ENCODE results near the gene UBXN11.
"Not testable (repeated sequence)": the region's sequence is repeated elsewhere in the genome, so short reads cannot be mapped to it uniquely, and the experiment has no call there.

UBXN11 gene

DNA sequence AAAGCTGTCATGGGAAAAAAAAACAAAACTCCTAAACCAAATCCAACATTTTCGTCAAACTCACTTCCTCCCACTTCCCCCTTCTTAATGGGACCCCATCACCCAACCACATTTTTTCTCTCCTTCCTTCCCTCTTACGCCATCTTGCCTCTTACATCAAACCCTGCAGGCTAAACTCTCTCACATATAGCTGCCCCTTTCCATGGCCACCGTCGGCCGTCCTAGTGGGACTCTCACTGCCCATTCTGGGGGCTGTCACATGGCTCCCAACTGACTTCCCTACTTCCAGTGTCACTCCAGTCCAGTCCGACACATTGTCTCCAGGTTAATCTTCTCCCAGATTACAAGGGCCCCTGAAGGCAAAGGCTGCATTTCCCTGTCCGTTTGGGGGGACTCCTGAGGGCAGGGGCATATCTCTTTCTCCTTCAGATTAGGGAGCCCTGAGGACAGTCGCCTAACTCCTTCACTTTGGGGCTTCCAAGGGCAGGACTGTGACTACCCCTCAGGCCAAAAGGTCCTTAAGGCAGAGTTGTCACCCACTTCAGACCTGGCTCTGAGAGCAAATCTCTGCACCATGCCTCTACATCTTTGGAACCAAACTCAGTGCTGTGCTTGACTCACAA is 658 bp downstream of the UBXN11 start:
- no peak for DNase-seq (ENCODE audit: low read depth)

DNA sequence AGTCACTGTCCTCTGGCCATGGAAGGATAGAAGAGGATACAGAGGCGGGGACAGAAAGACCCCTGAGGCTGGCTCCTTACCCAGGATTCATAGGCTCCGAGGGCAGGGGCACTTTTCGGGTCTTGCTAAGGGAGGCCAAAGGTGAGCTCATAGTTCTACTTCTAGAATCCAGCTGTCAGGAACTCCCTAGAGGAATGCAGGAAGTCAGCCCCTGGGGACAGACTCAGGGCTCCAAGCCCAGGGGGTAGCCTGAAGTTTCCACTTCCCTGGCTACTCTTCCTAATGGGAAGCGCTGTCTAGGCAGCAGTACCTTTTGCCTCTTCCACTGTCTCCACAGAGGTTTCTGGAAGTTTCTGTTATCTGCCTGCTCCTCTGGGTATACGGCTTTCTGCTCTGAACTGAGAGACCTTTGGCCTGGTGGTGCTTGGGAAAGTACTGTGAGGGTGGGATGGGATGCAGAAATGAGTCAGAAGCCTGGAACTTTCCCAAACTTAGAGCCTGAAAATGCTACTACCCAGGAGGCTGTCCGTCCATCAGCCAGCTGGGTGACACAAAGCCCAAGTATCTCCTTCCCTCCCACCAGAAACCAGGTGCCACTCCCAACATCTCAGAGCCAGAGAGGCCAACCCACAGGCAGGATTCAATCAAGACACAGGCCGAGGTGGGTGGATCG is 3.6 kb downstream of the UBXN11 start:
- DNase-seq (ENCODE audit: low read depth) = no peak

DNA sequence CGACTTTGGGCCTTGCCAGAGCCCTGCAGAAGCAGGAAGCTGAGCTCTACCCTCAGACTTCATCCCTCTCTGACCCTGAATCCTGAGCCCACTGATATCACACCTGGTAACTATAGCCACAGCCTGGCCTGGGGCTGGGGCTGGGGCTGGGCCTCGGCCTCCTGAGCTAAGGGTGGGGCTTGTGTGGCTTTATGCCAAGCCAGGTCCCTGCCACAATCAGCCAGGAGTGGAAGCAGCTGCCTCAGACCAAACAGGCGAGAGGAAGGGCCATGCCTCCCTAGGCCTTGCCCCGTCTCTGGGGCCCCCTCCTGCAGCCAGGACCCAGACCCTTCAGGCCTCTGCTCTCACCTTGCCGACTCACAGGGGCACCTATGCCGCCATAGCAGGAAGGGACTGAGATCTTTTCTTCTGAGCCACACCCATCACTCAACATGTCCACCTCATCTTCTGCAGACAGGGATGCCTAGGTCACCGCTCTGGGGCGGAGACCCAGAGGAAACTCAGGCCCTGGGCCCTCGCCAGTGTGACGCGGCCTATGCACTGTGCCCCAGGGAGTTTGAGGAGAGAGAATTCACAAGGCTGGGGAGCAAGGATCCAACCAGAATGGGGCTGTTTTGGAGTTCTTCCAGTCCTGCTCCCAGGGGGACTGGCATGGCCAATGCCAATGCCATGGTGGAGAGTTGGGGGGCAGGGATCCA is 5.7 kb downstream of the UBXN11 start:
- DNase-seq (ENCODE audit: low read depth) = no peak

DNA sequence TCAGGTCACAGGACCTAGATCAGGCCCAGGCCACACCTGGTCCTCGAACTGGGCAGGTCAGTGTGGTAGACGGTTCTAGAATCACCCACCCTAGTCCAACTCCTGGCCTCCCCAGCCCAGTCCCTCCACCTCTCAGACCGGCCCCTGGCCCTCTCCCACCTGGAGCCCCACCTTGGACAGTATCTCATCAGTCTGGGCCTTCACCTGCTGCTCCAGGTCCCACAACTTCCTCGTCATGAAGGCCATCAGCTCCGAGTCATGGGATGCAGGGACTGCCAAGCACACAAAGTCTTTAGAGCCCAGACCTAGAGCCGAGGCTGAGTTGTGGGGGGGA is 8.7 kb downstream of the UBXN11 start:
- DNase-seq (ENCODE audit: low read depth) = no peak

DNA sequence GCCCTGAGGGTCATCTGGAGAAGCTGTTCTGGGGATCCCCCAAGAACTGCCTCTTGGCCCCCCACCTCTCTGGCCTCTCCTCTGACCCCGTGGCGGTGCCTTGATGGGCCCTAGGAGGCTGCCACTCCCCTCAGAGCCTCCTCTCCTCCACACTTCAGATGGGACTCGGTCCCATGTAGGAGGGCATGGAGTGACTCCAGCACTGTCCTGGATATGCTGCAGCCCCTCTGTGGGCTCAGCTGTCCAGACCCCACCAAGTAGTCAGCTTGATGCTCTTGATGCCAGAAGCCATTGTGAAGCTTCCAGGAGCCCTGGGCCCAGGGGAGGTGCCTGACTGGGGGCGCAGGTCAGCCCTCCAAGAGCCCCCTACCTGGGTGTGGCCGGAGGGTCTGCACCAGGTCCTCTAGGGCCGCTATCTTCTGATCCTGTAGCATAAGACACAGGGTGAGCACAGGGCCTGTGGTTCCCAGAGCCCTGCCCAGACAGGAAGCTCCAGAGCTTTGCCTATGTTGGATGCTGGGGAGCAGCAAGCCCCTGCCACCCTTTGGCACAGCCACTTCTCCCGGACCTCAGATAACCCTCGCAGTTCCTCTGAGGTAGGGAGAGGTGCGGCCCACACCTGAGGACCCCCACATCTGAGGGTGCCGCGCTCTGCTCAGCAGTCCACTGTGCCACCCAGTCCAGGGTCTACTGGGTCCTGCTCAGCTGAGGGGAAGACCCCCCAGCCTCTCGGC is 9.2 kb downstream of the UBXN11 start:
- DNase-seq (ENCODE audit: low read depth) = no peak

DNA sequence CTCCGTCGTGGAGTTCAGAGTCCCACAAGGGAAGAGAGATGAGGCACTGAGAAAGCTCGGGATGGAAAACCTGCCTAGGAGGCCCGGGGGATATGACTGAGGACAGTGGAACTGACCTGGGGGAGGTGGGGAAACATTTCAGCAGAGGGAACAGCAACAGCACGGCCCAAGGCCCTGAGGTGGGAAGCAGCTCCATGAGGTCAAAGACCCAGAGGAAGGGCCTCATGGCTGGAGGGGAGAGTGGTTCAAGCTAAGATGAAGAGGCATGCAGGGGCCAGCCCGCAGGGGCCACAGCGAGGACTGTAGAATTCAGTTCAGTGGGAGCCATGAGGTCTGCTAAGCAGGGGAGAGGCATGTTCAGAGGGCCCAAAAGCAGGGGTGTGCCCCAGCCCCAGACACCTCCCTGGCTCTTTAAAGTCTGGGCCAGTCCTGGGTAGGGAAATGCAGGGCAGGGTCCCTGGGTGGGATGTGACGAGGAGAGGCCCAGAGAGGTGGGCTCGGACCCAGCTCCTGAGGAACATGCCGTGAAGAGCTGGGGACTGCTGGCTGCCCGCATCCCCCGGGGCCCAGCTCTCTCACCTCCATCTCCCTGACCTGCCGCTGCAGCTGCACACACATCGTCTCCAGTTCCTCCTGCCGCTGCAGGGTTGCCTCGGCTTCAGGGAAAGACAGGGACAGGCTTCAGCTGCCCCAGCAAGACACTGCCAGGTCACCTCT is 9.9 kb downstream of the UBXN11 start:
- no peak for DNase-seq (ENCODE audit: low read depth)

DNA sequence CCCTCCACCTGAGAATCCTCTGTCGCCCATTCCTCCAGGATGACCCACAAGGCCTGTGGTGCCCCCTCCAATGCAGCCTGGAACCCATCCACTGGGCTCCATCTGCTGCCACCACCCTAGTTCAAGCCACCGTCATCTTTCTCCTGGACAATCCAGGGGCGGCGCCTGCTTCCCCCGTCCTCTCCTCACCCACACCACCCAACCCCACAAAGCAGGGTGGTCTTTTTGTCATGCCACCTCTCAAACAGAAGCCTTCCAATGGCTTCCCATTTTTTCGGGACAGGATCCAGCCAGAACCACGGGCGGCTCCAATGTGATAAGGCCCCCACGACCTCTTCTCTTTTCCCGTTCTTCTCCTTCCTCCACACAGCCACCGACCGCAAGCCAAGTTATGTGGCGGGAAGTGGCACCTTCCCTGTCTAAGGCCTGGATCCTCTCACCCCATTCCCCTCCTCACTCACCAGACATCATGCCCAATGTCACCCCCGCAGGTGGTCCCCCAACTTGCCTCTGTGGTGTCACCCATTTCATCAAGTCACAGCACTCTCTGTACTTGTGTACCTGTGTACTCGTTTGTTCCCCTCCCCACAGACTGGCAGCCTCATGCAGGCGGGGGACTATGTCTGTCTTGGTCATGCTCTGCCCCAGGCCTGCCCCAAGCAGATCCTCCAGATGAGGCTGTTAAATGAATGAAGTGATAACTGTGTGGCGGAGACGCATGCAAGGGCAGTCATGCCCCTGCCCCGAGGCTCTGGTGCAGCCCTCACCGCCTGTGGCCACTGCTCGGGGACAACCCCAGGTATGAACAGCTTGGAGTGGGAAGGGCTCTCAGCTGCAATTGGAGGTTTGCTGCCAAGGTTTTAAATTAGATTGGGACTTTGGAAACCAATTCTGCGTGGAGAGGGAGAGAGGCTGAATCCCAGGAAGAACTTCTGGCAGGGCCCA is 11.0 kb downstream of the UBXN11 start:
- no peak for DNase-seq (ENCODE audit: low read depth)

DNA sequence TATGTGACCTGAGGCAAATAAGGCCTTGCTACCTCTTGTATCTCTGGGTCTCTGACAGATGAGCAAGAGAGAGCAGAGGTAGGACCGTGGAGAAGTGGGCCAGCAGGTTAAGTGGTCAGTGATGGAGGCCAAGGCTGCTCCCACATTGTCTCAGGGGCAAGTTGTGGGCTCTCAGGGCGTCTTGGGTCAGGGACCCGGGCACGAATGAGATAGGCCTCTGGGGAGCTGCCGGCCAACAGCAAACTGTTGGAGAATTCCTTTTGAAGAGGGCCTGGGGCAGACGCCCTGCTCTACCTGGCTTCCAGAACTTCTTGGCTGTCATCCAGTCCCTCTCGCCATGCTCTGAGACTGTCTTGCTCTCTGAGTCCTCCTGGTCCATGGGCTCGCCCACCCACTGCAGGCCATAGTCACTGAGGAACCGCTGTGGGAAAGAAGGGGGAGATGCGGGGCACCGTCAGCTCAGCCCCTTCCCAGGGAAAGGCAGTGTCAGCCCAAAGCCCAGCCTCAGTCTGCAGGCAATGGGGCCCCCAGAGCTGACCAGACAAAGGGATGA is 12.4 kb downstream of the UBXN11 start:
- DNase-seq (ENCODE audit: low read depth) = no peak

DNA sequence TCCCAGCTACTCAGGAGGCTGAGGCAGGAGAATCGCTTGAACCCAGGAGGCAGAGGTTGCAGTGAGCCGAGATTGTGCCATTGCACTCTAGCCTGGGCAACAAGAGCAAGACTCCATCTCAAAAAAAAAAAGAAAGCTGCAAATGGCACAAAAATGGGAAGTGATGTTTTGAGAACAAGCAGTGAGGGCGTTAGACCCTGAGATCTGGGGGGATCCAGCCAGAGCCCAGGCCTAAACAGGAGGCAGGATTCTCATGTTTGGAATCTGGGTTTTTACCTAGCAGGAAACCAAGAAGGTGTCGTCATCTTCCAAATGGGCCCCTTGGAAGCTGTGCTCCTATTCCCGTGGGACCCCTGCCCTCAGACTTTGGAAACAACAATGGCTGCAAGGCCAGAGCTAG is 13.7 kb downstream of the UBXN11 start:
- not testable (repeated sequence) for DNase-seq (ENCODE audit: low read depth)

DNA sequence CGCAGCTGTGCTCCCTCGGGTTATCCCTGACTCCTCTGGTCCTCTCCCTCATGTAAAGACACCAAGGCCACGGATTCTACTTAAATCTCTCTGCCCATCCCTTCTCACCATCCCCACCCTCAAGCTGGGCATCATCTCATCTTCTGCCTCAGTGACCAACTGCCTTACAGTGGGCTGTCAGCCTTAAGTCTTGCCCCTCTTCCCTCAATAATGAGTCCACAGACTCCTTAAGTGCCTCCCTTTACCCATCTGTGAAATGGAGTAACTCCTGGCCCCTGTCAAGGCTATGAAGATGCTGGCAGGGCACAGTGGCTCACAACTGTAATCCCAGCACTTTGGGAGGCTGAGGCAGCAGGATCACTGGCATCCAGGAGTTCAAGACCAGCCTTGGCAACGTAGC is 14.5 kb downstream of the UBXN11 start:
- no peak for DNase-seq (ENCODE audit: low read depth)

DNA sequence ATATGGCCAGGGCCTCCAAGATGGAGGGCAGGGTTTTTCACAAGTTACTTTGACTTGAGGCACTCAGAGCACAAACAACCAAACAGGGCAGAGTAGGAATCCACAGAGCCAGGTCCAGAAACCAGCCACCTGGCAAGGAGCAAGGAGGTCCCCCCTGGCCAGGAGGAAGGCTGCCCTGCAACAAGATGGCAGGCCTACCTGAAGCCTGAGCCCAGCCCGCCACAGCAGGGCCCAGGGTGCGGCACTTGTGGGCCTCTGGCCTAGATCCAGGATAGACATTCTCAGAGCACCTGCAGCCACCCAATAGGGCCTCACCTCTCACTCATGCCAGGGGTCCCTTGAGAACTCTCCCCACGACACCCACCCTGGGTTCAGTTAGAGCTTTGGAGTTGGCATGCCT is 15.0 kb downstream of the UBXN11 start:
- DNase-seq (ENCODE audit: low read depth) = no peak

DNA sequence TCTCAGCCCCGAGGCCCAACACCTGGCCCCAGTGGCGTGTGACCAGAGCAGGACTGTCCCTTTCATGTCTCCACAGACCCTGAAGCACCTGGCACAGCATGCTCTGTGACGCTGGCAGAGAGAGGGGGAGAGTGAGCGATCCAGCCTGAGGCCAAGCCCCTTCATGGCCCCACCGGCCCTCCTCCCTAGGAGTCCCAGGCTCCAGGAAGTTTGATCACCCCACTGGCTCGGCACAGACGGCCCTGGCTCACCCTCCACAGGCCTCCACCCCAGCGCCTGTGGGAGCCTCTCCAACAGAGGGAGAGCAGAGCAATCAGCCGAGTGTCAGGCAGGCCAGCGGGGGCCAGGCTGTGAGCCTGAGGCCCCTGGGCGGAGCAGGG is 15.6 kb downstream of the UBXN11 start:
- no peak for DNase-seq (ENCODE audit: low read depth)

DNA sequence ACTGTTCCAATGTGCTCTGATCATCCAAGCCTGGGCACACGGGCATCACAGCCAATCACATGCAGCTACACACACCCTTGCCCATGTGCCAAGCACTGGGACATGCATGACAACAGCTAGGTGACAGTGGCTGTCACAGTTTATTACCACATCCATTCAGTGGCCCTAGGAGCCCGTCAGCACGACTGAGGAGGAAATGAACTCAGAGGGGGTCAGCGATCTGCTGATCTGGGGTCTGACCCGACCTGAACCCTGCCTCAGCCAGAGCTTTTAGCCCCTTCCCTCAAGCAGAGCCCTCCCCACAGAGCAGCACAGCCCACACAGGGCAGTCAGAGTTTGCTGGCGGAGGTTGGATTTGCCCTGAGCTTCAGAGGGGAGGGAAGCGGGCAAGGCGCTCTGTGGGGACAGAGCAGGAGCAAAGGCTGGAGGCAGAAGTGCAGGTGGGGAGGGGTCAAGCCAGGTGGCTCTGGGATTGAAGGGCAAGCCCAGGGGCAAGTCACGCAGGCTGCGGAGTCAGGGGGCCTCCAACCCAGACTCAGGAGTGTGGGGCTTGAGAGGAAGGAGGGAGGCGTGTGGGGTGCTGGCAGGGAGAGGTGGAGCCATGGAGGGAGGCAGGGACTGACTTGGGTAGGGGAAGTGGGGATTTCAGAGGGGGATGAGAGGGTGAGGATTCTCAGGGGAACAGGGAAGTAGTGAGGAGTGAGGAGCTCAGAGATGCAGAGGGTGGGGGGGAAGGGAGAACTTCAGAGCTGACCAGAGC is 16.1 kb downstream of the UBXN11 start:
- DNase-seq (ENCODE audit: low read depth) = no peak

DNA sequence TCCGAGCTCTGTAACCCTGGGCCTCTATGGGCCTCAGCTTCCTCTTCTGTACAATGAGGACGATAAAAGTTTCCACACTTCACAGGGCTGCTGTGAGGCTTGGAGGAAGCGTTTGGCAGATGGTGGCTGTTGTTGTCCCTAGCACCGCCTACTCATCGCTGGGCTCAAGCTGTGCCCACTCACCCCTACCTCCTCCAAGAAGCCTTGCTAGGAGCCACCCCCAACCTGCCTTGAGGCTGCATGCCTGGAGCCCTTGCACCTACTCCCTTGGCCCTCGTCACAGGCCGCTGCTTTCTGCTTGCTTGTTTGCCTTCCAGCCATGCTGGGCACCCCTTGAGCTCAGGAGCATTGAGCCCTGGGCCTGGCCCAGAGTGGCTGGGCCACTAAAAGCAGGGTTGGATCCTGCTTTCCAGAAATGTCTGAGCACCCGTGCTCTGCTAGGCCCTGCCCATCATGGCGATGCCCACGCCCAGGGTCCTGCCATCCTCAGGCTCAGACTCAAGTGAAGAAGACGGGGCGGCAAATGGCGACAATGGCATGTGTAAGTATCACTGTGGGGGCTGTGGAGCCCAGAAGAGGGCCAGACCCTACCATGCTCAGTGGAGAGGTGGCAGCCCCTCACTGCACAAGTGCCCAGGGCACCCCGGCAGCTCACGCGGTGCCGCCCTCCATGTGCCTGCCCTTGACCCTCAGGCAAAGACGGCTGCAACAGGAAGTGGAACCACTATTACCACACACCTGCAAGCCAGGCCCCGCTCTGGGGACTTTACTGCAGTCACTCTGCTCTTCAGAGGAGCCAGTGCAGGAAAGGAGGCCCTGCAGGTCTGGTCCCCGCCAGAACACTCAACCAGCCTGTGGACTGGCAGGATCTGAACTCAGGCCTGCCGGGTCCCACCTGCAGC is 17.0 kb downstream of the UBXN11 start:
- DNase-seq (ENCODE audit: low read depth) = no peak

DNA sequence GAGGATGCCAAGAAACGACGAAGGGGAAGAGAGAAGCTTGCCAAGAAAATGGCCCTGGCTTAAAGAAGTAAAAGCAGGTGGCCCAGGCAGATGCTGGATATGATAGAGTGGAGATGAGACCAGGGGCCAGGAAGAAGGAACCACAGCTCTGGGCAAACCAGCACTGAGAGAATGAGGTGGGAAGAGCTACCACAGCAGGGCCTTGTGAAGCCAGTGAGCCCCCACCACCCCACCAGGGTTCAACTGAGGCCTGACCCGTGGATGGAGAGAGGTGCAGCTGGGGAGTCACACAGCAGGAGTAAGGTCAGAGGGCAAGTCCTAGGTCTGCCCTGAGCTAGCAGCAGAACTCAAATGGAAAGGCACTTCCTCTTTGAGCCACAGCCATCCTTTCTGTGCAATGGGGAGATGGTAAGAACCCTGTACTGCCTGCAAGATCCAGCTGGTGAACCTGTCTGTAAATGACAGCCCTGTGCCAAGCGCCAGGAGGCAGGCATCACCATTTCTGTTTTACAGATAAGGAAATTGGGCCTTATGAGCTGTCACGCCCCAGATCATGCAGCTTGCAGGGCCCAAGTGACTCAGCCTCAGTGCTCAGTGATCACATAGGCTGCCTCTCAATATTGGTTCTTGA is 18.0 kb downstream of the UBXN11 start:
- no peak for DNase-seq (ENCODE audit: low read depth)

DNA sequence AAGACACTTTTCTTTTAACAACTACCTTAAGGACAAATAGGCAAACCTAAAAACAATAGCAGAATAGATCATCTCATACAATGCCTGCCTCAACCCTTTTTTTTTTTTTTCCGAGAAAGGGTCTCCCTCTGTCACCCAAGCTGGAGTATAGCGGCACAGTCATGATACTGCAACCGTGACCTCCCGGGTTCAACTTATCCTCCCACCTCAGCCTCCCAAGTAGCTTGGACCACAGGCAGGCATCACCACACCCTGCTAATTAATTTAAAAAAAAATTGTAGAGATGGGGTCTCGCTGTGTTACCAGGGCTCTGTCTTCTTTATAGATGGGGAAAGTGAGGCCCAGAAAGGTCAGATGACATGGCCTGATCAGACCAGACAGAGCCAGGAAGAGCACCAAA is 18.6 kb downstream of the UBXN11 start:
- no peak for DNase-seq (ENCODE audit: low read depth)

DNA sequence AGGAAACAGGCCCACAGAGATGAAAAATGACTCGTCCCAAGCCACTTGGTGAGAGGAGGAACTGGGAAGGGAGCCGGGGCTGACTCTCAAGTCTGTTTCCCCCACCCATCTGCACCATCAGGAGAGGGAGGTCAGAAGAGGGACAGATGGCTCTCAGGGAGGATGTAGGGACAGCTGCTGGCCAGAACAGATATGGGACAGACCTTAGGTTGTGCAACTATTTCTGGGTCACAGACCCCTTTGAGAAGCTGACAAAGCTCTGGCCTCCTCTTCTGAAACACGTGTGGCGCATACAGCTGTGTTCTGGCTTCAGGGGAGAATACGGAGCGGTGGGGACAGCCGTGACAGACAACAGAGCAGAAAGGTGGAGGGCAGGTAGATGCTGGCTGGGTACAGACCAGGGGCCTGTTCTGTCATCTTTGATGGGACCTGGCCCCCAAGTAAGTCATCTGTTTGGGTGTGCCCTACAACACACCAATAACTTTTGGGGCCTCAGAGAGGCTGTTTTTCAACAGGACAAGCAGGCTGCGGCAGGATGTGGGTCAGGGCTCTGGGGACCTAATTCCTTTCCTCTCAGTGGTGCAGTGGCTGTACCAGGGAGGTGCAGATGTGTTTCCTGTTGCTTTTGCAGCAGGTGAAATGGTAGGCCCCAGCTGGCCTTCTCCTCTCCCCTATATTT is 19.3 kb downstream of the UBXN11 start:
- DNase-seq (ENCODE audit: low read depth) = no peak

DNA sequence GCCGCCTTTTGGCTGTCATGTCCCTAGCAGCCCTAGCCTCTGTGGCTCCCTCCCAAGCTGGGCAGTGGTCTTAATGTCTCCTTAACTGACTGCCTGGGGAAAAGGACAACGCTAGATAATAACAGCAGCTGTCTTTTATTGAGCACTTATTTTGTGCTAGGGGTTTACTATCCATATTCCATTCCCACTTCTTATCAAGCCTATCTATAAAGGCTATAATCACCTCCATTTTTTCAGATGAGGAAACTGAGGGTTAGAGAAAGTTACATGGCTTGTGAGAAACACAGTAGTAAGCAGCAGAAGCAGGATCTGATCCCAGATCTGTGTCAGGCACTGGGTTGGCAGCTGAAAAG is 20.4 kb downstream of the UBXN11 start:
- DNase-seq (ENCODE audit: low read depth) = no peak
